Tibial nerve (tissue), 4 donors: ENCODE measurements around the gene ENPP5.

ENCODE experiments used
- CTCF ChIP-seq, 5 experiments: fragments of 200-600 bp in 3 of 5; fragments of 450-650 bp in 2 of 5; sonication (generic) in 3 of 5; IDR thresholded peaks; one replicate each; pipeline ENCODE4 v1.5.1; 2016 to 2019; ENCODE audit warnings: antibody characterized with exemption in 5 of 5, mild to moderate bottlenecking in 3 of 5, moderate library complexity in 2 of 5
- EP300 ChIP-seq, 2 donors: sonication (generic); formaldehyde crosslinking; IDR thresholded peaks; one replicate each; pipeline ENCODE4 v1.6.1; 2017; ENCODE audit warnings: antibody characterized with exemption in 2 of 2, mild to moderate bottlenecking in 1 of 2
- POLR2A ChIP-seq, 2 donors: fragments of 450-650 bp; IDR thresholded peaks; one replicate each; pipeline ENCODE4 v1.6.1; 2017; ENCODE audit warnings: antibody characterized with exemption in 2 of 2, mild to moderate bottlenecking in 2 of 2, moderate library complexity in 2 of 2

GRCh38 chr6:46216879-46217278, 46.1 kb upstream of the ENPP5 start:
- TF ChIP-seq POLR2A (IDR thresholded peaks at IDR 0.05) (no peak), EP300 (IDR thresholded peaks at IDR 0.05) (no peak), CTCF (IDR thresholded peaks at IDR 0.05) (no peak)
